GM23338 (cell line): Measurements from ENCODE around the gene TNFRSF1A.

ENCODE experiments used
- CTCF ChIP-seq, 2 experiments: fragments of 200-600 bp in 1 of 2; sonication (generic) in 1 of 2; conservative IDR thresholded peaks; 2 replicates each; pipeline versions ENCODE4 v1.5.1 to v1.6.1; 2016 to 2017; ENCODE audit warnings: antibody characterized with exemption in 2 of 2, low read depth in 2 of 2, mild to moderate bottlenecking in 2 of 2, moderate library complexity in 1 of 2
- ETS1 ChIP-seq: IDR thresholded peaks from 2 replicates; pipeline ENCODE4 v1.6.1; 2016; ENCODE audit warnings: antibody characterized with exemption
- NANOG ChIP-seq: IDR thresholded peaks from 2 replicates; pipeline ENCODE4 v1.6.1; 2016; ENCODE audit warnings: antibody characterized with exemption, borderline replicate concordance
- POLR2AphosphoS5 ChIP-seq: IDR thresholded peaks from 2 replicates; pipeline ENCODE4 v1.6.1; 2016; ENCODE audit warnings: antibody characterized with exemption, low read depth

- TF ChIP-seq CTCF (conservative IDR thresholded peaks at IDR 0.05; ENCODE audit: low read depth in 2 of 2) (no peak), POLR2AphosphoS5 (no peak), ETS1 (no peak), NANOG (no peak)
These were observed 439 bp upstream of the TNFRSF1A start for GRCh38 chr12:6342140-6342889.
